Ammon's horn (tissue), 1 donor: Measurements from ENCODE around the gene SLC25A22.

Source experiments
- DNase-seq: peaks from one replicate; pipeline ENCODE4 v3.0.0-alpha.2; 2016; ENCODE audit warnings: low spot score

Gene SLC25A22

GRCh38 chr11:788953-789940, 8.8 kb downstream of the SLC25A22 start:
- no peak for DNase-seq

- no peak for DNase-seq
Measured at GRCh38 chr11:788009-788640, 10.0 kb downstream of the SLC25A22 start.

- DNase-seq: no peak
Measured at GRCh38 chr11:787084-787675, 10.9 kb downstream of the SLC25A22 start.

GRCh38 chr11:786235-787083, 11.6 kb downstream of the SLC25A22 start:
- no peak for DNase-seq

GRCh38 chr11:783581-784015, 14.5 kb downstream of the SLC25A22 start:
- peak; percentile 92 for DNase-seq

GRCh38 chr11:782264-783174, 15.6 kb downstream of the SLC25A22 start:
- no peak for DNase-seq

GRCh38 chr11:779955-780532, 18.0 kb downstream of the SLC25A22 start:
- no peak for DNase-seq

GRCh38 chr11:778976-779954, 18.8 kb downstream of the SLC25A22 start:
- no peak for DNase-seq

GRCh38 chr11:777288-778255, 20.5 kb downstream of the SLC25A22 start, which contains the start of gene GATD1:
Gene GATD1, minus strand, starts transcription at chr11:777487. Its CDS starts 25 bp downstream, at chr11:777462.
- DNase-seq: peak; percentile 87

- no peak for DNase-seq
Measured at GRCh38 chr11:776561-777287, 21.4 kb downstream of the SLC25A22 start.

GRCh38 chr11:776263-776560, 21.9 kb downstream of the SLC25A22 start:
- DNase-seq: no peak

GRCh38 chr11:774873-775592, 23.0 kb downstream of the SLC25A22 start:
- DNase-seq: peak; percentile 1

GRCh38 chr11:773830-774229, 24.3 kb downstream of the SLC25A22 start:
- DNase-seq: no peak

- no peak for DNase-seq
Measured at GRCh38 chr11:773425-773824, 24.7 kb downstream of the SLC25A22 start.

- peak; percentile 97 for DNase-seq
Measured at GRCh38 chr11:772429-773390, 25.4 kb downstream of the SLC25A22 start.
